NCI-H774 (cell line): ENCODE measurements around the gene ZFAND5.

ENCODE experiments used
- DNase-seq: peaks from one replicate; lab custom pipeline; 2025; lab: John Stamatoyannopoulos, UW

The ZFAND5 gene

GRCh38 chr9:72362680-72363139, 2.3 kb downstream of the ZFAND5 start:
- peak; percentile 34 for DNase-seq

- no peak for DNase-seq
Observed at GRCh38 chr9:72362118-72362531, 2.9 kb downstream of the ZFAND5 start.

GRCh38 chr9:72361217-72361616, 3.8 kb downstream of the ZFAND5 start:
- DNase-seq, result no peak

- no peak for DNase-seq
Observed at GRCh38 chr9:72360324-72360723, 4.7 kb downstream of the ZFAND5 start.

- DNase-seq, result no peak
Observed at GRCh38 chr9:72356041-72356582, 8.9 kb downstream of the ZFAND5 start.

- no peak for DNase-seq
Observed at GRCh38 chr9:72355153-72355552, 9.9 kb downstream of the ZFAND5 start.

GRCh38 chr9:72354704-72355103, 10.3 kb downstream of the ZFAND5 start:
- DNase-seq, result no peak

- DNase-seq, result no peak
Observed at GRCh38 chr9:72353455-72354116, 11.4 kb downstream of the ZFAND5 start.

- no peak for DNase-seq
Observed at GRCh38 chr9:72352911-72353388, 12.1 kb downstream of the ZFAND5 start.

GRCh38 chr9:72351538-72352453, 13.2 kb downstream of the ZFAND5 start:
- no peak for DNase-seq

- no peak for DNase-seq
Observed at GRCh38 chr9:72349911-72350310, 15.1 kb downstream of the ZFAND5 start.

GRCh38 chr9:72349240-72349639, 15.8 kb downstream of the ZFAND5 start:
- DNase-seq, result no peak

- no peak for DNase-seq
Observed at GRCh38 chr9:72346333-72346732, 18.7 kb downstream of the ZFAND5 start.

GRCh38 chr9:72338631-72339030, 26.4 kb downstream of the ZFAND5 start:
- no peak for DNase-seq

- no peak for DNase-seq
Observed at GRCh38 chr9:72337286-72337685, 27.7 kb downstream of the ZFAND5 start.

GRCh38 chr9:72334658-72335337, 30.2 kb downstream of the ZFAND5 start:
- DNase-seq, result no peak

GRCh38 chr9:72333709-72334108, 31.3 kb downstream of the ZFAND5 start:
- no peak for DNase-seq

GRCh38 chr9:72333197-72333596, 31.8 kb downstream of the ZFAND5 start:
- no peak for DNase-seq

- DNase-seq, result no peak
Observed at GRCh38 chr9:72332351-72332750, 32.7 kb downstream of the ZFAND5 start.

GRCh38 chr9:72327631-72328030, 37.4 kb downstream of the ZFAND5 start:
- no peak for DNase-seq

- DNase-seq, result no peak
Observed at GRCh38 chr9:72326641-72327040, 38.4 kb downstream of the ZFAND5 start.

- DNase-seq, result no peak
Observed at GRCh38 chr9:72324974-72325373, 40.0 kb downstream of the ZFAND5 start.
